OCI-LY1 (cell line): ENCODE measurements around the gene AHDC1.

Experiments
- H2AFZ ChIP-seq: fragments of 200-600 bp; sonication (generic), shearing (Covaris generic); 2 replicates; pipeline ENCODE4 v1.6.0; 2014; ENCODE audit warnings: antibody characterized with exemption, mild to moderate bottlenecking, low read length
- H3F3A ChIP-seq: fragments of 200-600 bp; sonication (generic), shearing (Covaris generic); 2 replicates; pipeline ENCODE4 v1.6.0; 2014; ENCODE audit warnings: mild to moderate bottlenecking, antibody characterized with exemption, low read length, moderate library complexity; ENCODE audit not compliant: insufficient read depth
- H3K27ac ChIP-seq: fragments of 200-600 bp; sonication (generic); 2 replicates; pipeline ENCODE4 v1.5.1; 2014; ENCODE audit warnings: low read length, mixed run types, mild to moderate bottlenecking, low read depth; ENCODE audit not compliant: poor library complexity, severe bottlenecking
- H3K27me3 ChIP-seq: fragments of 200-600 bp; sonication (generic); 2 replicates; pipeline ENCODE4 v1.6.0; 2014; ENCODE audit warnings: antibody characterized with exemption, mild to moderate bottlenecking, low read length, moderate library complexity; ENCODE audit not compliant: insufficient read depth
- H3K36me3 ChIP-seq: fragments of 200-600 bp; sonication (generic); 2 replicates; pipeline ENCODE4 v1.6.1; 2014; ENCODE audit warnings: mild to moderate bottlenecking, antibody characterized with exemption, low read length, moderate library complexity, mixed read lengths; ENCODE audit not compliant: insufficient read depth
- H3K4me1 ChIP-seq: fragments of 200-600 bp; sonication (generic); 2 replicates; pipeline ENCODE4 v1.5.1; 2014; ENCODE audit warnings: mild to moderate bottlenecking, low read length, moderate library complexity; ENCODE audit not compliant: insufficient read depth, severe bottlenecking
- H3K4me2 ChIP-seq: fragments of 200-600 bp; sonication (generic), shearing (Covaris generic); 2 replicates; pipeline ENCODE4 v1.6.1; 2014; ENCODE audit warnings: low read length
- H3K4me3 ChIP-seq: fragments of 200-600 bp; sonication (generic); 2 replicates; pipeline ENCODE4 v1.5.1; 2014; ENCODE audit warnings: low read length, low read depth, mild to moderate bottlenecking, mixed read lengths; ENCODE audit not compliant: poor library complexity, severe bottlenecking
- H3K79me2 ChIP-seq: fragments of 200-600 bp; shearing (Covaris generic); 2 replicates; pipeline ENCODE4 v1.6.1; 2016; ENCODE audit warnings: mixed run types, low read length, mixed read lengths; ENCODE audit not compliant: insufficient read depth
- H3K9ac ChIP-seq: fragments of 200-600 bp; sonication (generic), shearing (Covaris generic); 2 replicates; pipeline ENCODE4 v1.6.1; 2014; ENCODE audit warnings: mild to moderate bottlenecking, low read length, mixed read lengths
- H3K9me2 ChIP-seq: fragments of 200-600 bp; sonication (generic), shearing (Covaris generic); 2 replicates; pipeline ENCODE4 v1.6.1; 2014; ENCODE audit warnings: low read depth, mild to moderate bottlenecking, low read length, mixed read lengths
- H3K9me3 ChIP-seq: fragments of 200-600 bp; shearing (Covaris generic); 2 replicates; pipeline ENCODE4 v1.6.1; 2014; ENCODE audit warnings: low read length, mixed read lengths
- H4K20me1 ChIP-seq: fragments of 200-600 bp; sonication (generic), shearing (Covaris generic); 2 replicates; pipeline ENCODE4 v1.6.0; 2016; ENCODE audit warnings: mild to moderate bottlenecking, low read length; ENCODE audit not compliant: insufficient read depth
- EZH2 ChIP-seq: fragments of 200-600 bp; sonication (generic), shearing (Covaris generic); IDR thresholded peaks from 2 replicates; pipeline ENCODE4 v1.8.0; 2017; ENCODE audit warnings: borderline replicate concordance, mixed run types, mild to moderate bottlenecking, antibody characterized with exemption, low read length, moderate library complexity, mixed read lengths
- TF ChIP-seq, protein P1 (sequence below): fragments of 200-600 bp; sonication (generic), shearing (Covaris generic); IDR thresholded peaks from 2 replicates; pipeline ENCODE4 v1.5.1; 2017; ENCODE audit warnings: mild to moderate bottlenecking, antibody characterized with exemption, low read length, moderate library complexity, mixed read lengths

Gene AHDC1

DNA sequence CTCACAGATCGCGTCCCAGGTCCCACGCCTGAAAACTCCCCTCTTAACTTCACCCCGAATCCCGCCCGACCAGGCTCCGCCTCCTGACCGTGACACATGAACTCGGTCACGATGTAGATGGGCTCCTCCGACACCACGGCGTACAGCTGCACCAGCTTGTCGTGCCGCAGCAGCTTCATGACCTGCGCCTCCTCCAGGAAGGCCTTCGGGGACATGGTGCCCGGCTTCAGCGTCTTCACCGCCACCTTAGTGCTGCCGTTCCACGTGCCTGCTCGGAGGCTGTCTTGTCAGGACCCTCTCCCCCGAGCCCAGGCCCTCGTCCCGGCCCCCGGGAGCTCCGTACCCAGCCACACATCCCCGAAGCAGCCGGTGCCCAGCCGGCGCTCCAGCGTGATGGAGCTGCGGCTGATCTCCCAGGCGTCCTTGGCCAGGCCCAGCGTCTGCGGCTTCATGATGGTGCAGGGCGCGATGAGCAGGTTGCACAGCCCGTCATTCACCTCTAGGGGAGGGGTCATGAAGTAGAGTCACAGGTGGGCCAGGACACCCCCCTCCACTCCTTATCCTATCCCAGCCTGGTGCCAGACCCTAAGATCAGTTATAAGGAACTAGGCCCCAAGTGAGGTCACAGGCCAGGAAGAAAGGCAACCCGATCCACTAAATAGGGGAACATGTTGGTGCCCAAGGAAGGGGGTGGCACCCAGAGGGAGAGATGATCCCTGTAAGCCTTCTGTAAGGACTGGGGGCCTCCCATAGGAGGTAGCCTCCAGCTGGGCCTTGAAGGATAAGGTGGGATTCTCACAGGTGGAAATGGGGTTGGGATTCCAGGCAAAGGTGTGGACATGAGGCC lies 11.6 kb upstream of the AHDC1 start:
- no peak overlapping the region for H3K9ac ChIP-seq
- H3F3A ChIP-seq, result no peaks in the 10 kb centered on the region
- no peaks in the 10 kb centered on the region for H3K27me3 ChIP-seq
- H3K9me2 ChIP-seq, result no peaks in the 10 kb centered on the region
- no peak overlapping the region for H3K4me2 ChIP-seq
- no peak overlapping the region for H3K27ac ChIP-seq
- H3K36me3 ChIP-seq, result no peaks in the 10 kb centered on the region
- no peaks in the 10 kb centered on the region for H3K79me2 ChIP-seq
- H3K4me3 ChIP-seq, result no peak overlapping the region
- no peaks in the 10 kb centered on the region for H3K9me3 ChIP-seq
- H2AFZ ChIP-seq, result no peak overlapping the region
- H3K4me1 ChIP-seq, result peaks cover 14% of the 10 kb centered on the region
- no peaks in the 10 kb centered on the region for H4K20me1 ChIP-seq
- TF ChIP-seq, protein P1, sequence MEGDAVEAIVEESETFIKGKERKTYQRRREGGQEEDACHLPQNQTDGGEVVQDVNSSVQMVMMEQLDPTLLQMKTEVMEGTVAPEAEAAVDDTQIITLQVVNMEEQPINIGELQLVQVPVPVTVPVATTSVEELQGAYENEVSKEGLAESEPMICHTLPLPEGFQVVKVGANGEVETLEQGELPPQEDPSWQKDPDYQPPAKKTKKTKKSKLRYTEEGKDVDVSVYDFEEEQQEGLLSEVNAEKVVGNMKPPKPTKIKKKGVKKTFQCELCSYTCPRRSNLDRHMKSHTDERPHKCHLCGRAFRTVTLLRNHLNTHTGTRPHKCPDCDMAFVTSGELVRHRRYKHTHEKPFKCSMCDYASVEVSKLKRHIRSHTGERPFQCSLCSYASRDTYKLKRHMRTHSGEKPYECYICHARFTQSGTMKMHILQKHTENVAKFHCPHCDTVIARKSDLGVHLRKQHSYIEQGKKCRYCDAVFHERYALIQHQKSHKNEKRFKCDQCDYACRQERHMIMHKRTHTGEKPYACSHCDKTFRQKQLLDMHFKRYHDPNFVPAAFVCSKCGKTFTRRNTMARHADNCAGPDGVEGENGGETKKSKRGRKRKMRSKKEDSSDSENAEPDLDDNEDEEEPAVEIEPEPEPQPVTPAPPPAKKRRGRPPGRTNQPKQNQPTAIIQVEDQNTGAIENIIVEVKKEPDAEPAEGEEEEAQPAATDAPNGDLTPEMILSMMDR, result no peak
- no peak for TF ChIP-seq EZH2

DNA sequence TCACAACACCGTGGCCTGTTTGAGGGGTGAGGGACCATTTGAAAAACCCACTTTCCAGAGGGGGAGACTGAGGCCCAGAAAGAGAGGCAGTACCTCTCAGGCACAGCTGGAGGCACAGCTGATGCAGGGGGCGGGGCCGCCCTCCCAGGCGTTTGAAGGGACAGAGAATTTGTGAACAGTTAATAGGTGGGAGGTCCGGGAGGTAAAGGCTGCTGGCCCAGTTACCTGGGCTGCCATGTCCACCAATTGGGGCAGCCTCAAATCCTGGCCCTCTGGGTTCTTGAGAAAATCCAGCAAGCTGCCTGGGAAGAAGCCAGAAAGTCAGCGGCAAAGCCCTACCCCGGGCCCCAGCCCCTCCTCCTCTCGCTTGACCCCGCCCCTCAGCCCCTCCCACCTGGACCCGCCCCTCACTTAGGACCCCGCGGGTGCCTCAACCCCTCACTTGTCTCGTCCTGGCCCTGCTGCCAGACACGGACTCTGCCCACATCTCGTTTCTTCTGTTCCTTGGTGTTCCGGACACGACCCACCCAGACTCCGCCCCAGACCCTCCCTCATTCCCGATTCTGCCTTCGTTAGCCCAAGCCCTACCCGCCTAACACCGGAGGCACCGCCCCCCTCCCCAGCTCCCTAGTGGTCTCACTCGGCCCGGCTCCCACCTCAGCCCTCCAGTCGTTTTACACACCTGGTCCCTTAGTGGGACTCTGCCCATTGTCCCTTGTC lies 10.8 kb upstream of the AHDC1 start:
- H2AFZ ChIP-seq, result no peak overlapping the region
- no peaks in the 10 kb centered on the region for H3K9me2 ChIP-seq
- no peaks in the 10 kb centered on the region for H4K20me1 ChIP-seq
- H3K4me1 ChIP-seq, result peaks cover 19% of the 10 kb centered on the region
- no peak for TF ChIP-seq EZH2
- TF ChIP-seq, protein P1, result no peak
- no peaks in the 10 kb centered on the region for H3F3A ChIP-seq
- H3K4me2 ChIP-seq, result no peak overlapping the region
- no peaks in the 10 kb centered on the region for H3K9me3 ChIP-seq
- H3K27me3 ChIP-seq, result no peaks in the 10 kb centered on the region
- no peak overlapping the region for H3K4me3 ChIP-seq
- no peaks in the 10 kb centered on the region for H3K36me3 ChIP-seq
- no peak overlapping the region for H3K27ac ChIP-seq
- H3K79me2 ChIP-seq, result no peaks in the 10 kb centered on the region
- H3K9ac ChIP-seq, result no peak overlapping the region

DNA sequence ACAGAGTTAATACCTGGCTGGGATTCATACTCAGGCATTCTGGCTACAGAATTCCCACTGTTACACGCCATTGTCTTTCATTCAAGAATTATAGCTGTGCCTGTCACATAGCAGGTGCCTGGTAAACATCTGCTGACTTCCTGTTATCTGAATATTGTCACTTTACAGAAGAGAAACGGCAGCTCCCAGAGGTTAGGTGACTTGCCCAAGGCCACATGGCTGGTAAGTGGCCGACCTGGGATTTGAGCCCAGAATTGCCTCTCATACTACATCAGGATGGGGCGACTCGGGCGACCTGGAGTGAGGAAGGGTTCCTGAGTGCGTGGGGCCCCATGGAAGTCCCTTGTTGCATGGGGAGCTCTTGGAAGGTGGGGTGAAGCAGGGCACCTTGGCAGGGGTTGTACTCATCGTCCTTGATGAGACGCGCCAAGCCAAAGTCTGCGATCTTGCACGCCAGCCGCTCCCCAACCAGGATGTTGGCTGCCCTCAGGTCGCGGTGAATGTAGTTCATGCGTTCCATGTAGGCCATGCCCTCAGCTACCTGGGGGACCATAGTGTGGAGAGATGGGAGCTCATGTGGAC lies 10.2 kb upstream of the AHDC1 start:
- Histone ChIP-seq H3K27ac (no peak overlapping the region), H3K27me3 (no peaks in the 10 kb centered on the region), H3K4me1 (peaks cover 26% of the 10 kb centered on the region), H3K9ac (no peak overlapping the region), H3K4me2 (no peak overlapping the region), H2AFZ (no peak overlapping the region), H3K4me3 (no peak overlapping the region), H4K20me1 (no peaks in the 10 kb centered on the region), H3K36me3 (no peaks in the 10 kb centered on the region), H3K79me2 (no peaks in the 10 kb centered on the region), H3K9me3 (no peaks in the 10 kb centered on the region), H3K9me2 (no peaks in the 10 kb centered on the region), H3F3A (no peaks in the 10 kb centered on the region)
- TF ChIP-seq, protein P1, result no peak
- TF ChIP-seq EZH2, result no peak
